DND-41 (cell line): Measurements from ENCODE around the gene VWF.

Experiments
- CTCF ChIP-seq: IDR thresholded peaks from 2 replicates; pipeline ENCODE4 v1.5.1; 2012; ENCODE audit warnings: borderline replicate concordance, low read length, moderate library complexity, mild to moderate bottlenecking; ENCODE audit not compliant: poor library complexity, severe bottlenecking; ENCODE audit errors: extremely low read depth
- EZH2 ChIP-seq: IDR thresholded peaks from 3 replicates; pipeline ENCODE4 v1.6.1; 2012; ENCODE audit warnings: borderline replicate concordance, low read depth, mild to moderate bottlenecking, moderate library complexity, low read length, inconsistent platforms; ENCODE audit not compliant: severe bottlenecking

GRCh38 chr12:6072302-6072752 lies 52.1 kb downstream of the VWF start:
- TF ChIP-seq CTCF: no peak
- TF ChIP-seq EZH2: no peak
